ENCODE data around the gene ESYT2. TPM values are rescaled to one million over a fixed set of nuclear protein-coding genes. Genes with fewer than 3 reads are reported as not detected.

Gene ESYT2
- total and polyA plus RNA-seq, 4 donors = 4.9 to 31.7 (median 17.2) TPM

DNA sequence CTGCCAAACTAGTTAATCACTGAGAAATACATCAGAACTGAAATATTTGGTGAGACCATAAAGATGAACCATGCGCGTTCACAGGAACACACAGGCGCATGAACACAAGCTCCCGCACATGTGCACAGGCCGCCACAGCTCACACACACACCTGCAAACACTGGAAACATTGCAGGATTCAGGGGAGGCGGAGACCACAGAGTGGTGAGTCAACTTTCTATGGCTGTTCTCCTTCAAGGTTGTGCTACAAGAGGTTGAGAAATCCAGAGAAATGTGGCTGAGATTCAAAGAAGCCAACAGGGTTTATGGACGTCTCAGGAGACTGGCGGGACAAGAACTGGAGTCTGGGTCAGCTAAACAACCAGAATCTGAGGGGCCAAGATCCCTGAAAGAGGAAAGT is 17.8 kb downstream of the ESYT2 start:
- Histone ChIP-seq H3K27me3 (ENCODE audit: control insufficient read depth in 4 of 4, insufficient read depth in 4 of 4, low read length in 3 of 4) (no peaks in the 10 kb centered on the region), H3K27ac (ENCODE audit: low read depth in 1 of 2, low read length in 2 of 2) (no peak overlapping the region), H3K4me1 (ENCODE audit: control insufficient read depth in 4 of 4, insufficient read depth in 4 of 4, low read length in 3 of 4) (peaks cover 0 to 5% (median 0%) of the 10 kb centered on the region in 4 donors), H3K9ac (ENCODE audit: low read depth in 1 of 2, low read length in 2 of 2) (no peak overlapping the region), H3K4me3 (ENCODE audit: low read depth in 1 of 3, low read length in 3 of 3) (no peak overlapping the region), H3K36me3 (ENCODE audit: control insufficient read depth in 4 of 4, insufficient read depth in 3 of 4, low read depth in 1 of 4, low read length in 3 of 4) (peaks cover 0 to 3% (median 0%) of the 10 kb centered on the region in 4 donors), H3K9me3 (ENCODE audit: control insufficient read depth in 4 of 4, low read length in 3 of 4) (no peaks in the 10 kb centered on the region)
- 92% methylated on average over 8 of the region's 8 CpGs for WGBS
- no peak for DNase-seq (ENCODE audit: low spot score)
- no peak for TF ChIP-seq FOXA1 (IDR thresholded peaks at IDR 0.05)
- no peak for TF ChIP-seq EGR1 (IDR thresholded peaks at IDR 0.05; ENCODE audit: low read depth in 2 of 2)
- TF ChIP-seq, protein P1, sequence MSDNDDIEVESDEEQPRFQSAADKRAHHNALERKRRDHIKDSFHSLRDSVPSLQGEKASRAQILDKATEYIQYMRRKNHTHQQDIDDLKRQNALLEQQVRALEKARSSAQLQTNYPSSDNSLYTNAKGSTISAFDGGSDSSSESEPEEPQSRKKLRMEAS (IDR thresholded peaks at IDR 0.05) = no peak
- TF ChIP-seq GABPA (IDR thresholded peaks at IDR 0.05 in 1 of 2, conservative IDR thresholded peaks at IDR 0.05 in 1 of 2) = no peak
- TF ChIP-seq RAD21 (IDR thresholded peaks at IDR 0.05) = no peak
- no peak for TF ChIP-seq HNF4A (conservative IDR thresholded peaks at IDR 0.05)
- TF ChIP-seq TAF1 (conservative IDR thresholded peaks at IDR 0.05) = no peak
- TF ChIP-seq YY1 (IDR thresholded peaks at IDR 0.05) = no peak
- TF ChIP-seq, protein P2, sequence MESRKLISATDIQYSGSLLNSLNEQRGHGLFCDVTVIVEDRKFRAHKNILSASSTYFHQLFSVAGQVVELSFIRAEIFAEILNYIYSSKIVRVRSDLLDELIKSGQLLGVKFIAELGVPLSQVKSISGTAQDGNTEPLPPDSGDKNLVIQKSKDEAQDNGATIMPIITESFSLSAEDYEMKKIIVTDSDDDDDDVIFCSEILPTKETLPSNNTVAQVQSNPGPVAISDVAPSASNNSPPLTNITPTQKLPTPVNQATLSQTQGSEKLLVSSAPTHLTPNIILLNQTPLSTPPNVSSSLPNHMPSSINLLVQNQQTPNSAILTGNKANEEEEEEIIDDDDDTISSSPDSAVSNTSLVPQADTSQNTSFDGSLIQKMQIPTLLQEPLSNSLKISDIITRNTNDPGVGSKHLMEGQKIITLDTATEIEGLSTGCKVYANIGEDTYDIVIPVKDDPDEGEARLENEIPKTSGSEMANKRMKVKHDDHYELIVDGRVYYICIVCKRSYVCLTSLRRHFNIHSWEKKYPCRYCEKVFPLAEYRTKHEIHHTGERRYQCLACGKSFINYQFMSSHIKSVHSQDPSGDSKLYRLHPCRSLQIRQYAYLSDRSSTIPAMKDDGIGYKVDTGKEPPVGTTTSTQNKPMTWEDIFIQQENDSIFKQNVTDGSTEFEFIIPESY (IDR thresholded peaks at IDR 0.05) = no peak
- TF ChIP-seq RXRA (IDR thresholded peaks at IDR 0.05) = no peak
- TF ChIP-seq, protein P3, sequence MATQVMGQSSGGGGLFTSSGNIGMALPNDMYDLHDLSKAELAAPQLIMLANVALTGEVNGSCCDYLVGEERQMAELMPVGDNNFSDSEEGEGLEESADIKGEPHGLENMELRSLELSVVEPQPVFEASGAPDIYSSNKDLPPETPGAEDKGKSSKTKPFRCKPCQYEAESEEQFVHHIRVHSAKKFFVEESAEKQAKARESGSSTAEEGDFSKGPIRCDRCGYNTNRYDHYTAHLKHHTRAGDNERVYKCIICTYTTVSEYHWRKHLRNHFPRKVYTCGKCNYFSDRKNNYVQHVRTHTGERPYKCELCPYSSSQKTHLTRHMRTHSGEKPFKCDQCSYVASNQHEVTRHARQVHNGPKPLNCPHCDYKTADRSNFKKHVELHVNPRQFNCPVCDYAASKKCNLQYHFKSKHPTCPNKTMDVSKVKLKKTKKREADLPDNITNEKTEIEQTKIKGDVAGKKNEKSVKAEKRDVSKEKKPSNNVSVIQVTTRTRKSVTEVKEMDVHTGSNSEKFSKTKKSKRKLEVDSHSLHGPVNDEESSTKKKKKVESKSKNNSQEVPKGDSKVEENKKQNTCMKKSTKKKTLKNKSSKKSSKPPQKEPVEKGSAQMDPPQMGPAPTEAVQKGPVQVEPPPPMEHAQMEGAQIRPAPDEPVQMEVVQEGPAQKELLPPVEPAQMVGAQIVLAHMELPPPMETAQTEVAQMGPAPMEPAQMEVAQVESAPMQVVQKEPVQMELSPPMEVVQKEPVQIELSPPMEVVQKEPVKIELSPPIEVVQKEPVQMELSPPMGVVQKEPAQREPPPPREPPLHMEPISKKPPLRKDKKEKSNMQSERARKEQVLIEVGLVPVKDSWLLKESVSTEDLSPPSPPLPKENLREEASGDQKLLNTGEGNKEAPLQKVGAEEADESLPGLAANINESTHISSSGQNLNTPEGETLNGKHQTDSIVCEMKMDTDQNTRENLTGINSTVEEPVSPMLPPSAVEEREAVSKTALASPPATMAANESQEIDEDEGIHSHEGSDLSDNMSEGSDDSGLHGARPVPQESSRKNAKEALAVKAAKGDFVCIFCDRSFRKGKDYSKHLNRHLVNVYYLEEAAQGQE (IDR thresholded peaks at IDR 0.05) = no peak
- no peak for TF ChIP-seq NR2F2 (IDR thresholded peaks at IDR 0.05)
- TF ChIP-seq SP1 (IDR thresholded peaks at IDR 0.05) = no peak
- TF ChIP-seq, protein P4, sequence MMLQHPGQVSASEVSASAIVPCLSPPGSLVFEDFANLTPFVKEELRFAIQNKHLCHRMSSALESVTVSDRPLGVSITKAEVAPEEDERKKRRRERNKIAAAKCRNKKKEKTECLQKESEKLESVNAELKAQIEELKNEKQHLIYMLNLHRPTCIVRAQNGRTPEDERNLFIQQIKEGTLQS (IDR thresholded peaks at IDR 0.05) = no peak
- TF ChIP-seq FOXA2 (IDR thresholded peaks at IDR 0.05) = no peak
- TF ChIP-seq JUND (IDR thresholded peaks at IDR 0.05) = no peak

DNA sequence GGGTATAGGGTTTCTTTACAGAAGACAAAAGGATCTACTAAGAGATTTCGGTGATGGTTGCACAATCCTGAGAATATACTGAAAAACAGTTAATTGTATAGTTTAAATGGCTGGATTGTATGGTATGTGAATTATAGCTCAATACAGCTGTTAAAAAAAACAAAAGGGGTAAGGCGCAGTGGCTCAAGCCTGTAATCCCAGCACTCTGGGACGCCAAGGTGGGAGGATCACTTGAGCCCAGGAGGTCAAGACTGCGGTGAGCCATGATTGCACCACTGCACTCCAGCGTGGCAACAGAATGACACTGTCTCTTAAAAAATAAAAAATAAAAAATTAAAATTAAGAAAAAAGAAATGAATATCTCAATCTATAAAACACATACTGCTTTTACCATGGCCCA is 18.5 kb downstream of the ESYT2 start:
- TF ChIP-seq, protein P2 (IDR thresholded peaks at IDR 0.05) = no peak
- no peak for TF ChIP-seq GABPA (IDR thresholded peaks at IDR 0.05 in 1 of 2, conservative IDR thresholded peaks at IDR 0.05 in 1 of 2)
- TF ChIP-seq, protein P4 (IDR thresholded peaks at IDR 0.05) = no peak
- TF ChIP-seq RAD21 (IDR thresholded peaks at IDR 0.05) = no peak
- no peak for TF ChIP-seq HNF4G (IDR thresholded peaks at IDR 0.05)
- TF ChIP-seq, protein P5, sequence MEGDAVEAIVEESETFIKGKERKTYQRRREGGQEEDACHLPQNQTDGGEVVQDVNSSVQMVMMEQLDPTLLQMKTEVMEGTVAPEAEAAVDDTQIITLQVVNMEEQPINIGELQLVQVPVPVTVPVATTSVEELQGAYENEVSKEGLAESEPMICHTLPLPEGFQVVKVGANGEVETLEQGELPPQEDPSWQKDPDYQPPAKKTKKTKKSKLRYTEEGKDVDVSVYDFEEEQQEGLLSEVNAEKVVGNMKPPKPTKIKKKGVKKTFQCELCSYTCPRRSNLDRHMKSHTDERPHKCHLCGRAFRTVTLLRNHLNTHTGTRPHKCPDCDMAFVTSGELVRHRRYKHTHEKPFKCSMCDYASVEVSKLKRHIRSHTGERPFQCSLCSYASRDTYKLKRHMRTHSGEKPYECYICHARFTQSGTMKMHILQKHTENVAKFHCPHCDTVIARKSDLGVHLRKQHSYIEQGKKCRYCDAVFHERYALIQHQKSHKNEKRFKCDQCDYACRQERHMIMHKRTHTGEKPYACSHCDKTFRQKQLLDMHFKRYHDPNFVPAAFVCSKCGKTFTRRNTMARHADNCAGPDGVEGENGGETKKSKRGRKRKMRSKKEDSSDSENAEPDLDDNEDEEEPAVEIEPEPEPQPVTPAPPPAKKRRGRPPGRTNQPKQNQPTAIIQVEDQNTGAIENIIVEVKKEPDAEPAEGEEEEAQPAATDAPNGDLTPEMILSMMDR (IDR thresholded peaks at IDR 0.05; ENCODE audit: low read depth, low read length, missing input control) = no peak
- TF ChIP-seq YY1 (IDR thresholded peaks at IDR 0.05) = no peak
- no peak for TF ChIP-seq SP1 (IDR thresholded peaks at IDR 0.05)
- H3K27ac ChIP-seq (ENCODE audit: low read depth in 1 of 2, low read length in 2 of 2) = no peak overlapping the region
- H3K9me3 ChIP-seq (ENCODE audit: control insufficient read depth in 4 of 4, low read length in 3 of 4) = no peaks in the 10 kb centered on the region
- 97% methylated on average over 5 of the region's 5 CpGs for WGBS
- H3K27me3 ChIP-seq (ENCODE audit: control insufficient read depth in 4 of 4, insufficient read depth in 4 of 4, low read length in 3 of 4) = no peaks in the 10 kb centered on the region
- no peak overlapping the region for H3K9ac ChIP-seq (ENCODE audit: low read depth in 1 of 2, low read length in 2 of 2)
- H3K4me3 ChIP-seq (ENCODE audit: low read depth in 1 of 3, low read length in 3 of 3) = no peak overlapping the region
- no peaks in the 10 kb centered on the region for H3K4me1 ChIP-seq (ENCODE audit: control insufficient read depth in 4 of 4, insufficient read depth in 4 of 4, low read length in 3 of 4)
- DNase-seq (ENCODE audit: low spot score) = no peak
- peaks cover 0 to 3% (median under 1%) of the 10 kb centered on the region in 4 donors for H3K36me3 ChIP-seq (ENCODE audit: control insufficient read depth in 4 of 4, insufficient read depth in 3 of 4, low read depth in 1 of 4, low read length in 3 of 4)
